B cell (primary cell): ENCODE data around the gene CFAP90.
A peak's percentile ranks its signal among the peaks of the same experiment; 100 is the strongest.

Experiments used
- EZH2 ChIP-seq: IDR thresholded peaks from 2 replicates; pipeline ENCODE4 v1.6.1; 2012; ENCODE audit warnings: borderline replicate concordance, low read depth, mild to moderate bottlenecking, moderate library complexity, low read length; ENCODE audit not compliant: insufficient read depth, poor library complexity, severe bottlenecking
- TF ChIP-seq, protein P1 (sequence below): fragments of 200-600 bp; IDR thresholded peaks from one replicate; pipeline ENCODE4 v1.8.0; 2022; ENCODE audit warnings: antibody characterized with exemption, mild to moderate bottlenecking

DNA sequence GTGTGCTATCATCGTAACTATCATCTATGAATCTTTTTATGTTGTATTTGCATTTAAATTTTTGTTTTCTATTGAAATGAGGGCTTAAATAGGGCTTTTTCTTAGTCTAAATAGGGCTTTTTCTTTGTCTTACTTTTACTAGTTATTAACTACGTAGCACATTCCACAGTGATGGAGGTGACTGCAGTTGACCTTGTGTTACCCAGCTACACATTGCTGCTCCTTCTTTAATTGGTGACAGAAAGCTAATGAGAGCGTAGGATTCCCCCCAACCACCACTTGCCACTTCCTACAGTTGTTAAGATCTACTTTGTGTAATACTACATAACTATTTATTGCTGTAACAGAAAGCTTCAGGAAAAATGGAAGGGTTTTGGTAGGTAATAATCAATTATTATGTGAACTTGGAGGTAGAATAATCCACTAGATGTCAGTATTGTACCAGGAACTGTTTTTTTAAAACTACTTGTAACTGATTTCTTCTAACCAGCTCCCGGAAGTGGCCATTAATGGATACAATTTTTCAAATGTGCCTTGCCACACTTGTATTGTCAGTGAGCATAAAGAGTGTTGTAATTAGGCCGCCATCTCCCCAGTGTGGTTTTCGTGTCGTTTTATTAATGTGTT lies 36.0 kb upstream of the CFAP90 start:
- TF ChIP-seq, protein P1, sequence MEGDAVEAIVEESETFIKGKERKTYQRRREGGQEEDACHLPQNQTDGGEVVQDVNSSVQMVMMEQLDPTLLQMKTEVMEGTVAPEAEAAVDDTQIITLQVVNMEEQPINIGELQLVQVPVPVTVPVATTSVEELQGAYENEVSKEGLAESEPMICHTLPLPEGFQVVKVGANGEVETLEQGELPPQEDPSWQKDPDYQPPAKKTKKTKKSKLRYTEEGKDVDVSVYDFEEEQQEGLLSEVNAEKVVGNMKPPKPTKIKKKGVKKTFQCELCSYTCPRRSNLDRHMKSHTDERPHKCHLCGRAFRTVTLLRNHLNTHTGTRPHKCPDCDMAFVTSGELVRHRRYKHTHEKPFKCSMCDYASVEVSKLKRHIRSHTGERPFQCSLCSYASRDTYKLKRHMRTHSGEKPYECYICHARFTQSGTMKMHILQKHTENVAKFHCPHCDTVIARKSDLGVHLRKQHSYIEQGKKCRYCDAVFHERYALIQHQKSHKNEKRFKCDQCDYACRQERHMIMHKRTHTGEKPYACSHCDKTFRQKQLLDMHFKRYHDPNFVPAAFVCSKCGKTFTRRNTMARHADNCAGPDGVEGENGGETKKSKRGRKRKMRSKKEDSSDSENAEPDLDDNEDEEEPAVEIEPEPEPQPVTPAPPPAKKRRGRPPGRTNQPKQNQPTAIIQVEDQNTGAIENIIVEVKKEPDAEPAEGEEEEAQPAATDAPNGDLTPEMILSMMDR, result peak; percentile 73
- TF ChIP-seq EZH2, result no peak
